ENCODE results near the gene UMAD1. TPM values are rescaled to one million over a fixed set of nuclear protein-coding genes. Genes with fewer than 3 reads are reported as not detected.

Gene UMAD1
- total and polyA plus RNA-seq, 12 donors, result 7.4 to 77.4 (median 24.4) TPM

DNA sequence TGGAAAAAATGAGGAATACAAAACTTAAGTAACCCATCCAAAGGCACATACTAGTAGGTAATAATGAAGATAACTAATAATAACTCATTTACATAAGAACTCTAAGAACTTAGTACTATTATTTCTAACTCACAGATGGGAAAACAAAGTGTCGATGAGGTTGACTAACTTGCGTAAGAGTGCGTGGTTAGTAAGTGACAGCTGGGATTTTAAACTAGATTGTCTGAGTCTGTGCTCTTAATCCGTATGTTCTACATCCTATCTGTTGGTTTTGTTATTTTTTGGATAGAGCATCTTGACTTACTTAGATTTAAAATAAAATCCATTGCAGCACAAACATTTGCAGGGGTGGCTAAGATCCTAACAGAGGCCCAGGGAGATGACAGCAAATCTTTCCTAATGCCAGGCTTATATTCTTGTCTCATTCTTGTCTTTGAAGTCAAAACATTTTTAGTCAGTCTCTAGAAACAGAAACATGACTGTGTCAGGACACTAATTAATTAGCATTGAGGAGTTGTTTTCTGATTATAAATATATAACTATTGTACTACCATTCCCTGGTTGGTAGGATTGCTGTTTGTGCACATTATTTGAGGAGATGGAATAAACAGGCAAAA is 66.1 kb downstream of the UMAD1 start:
- peaks cover 0 to 6% of the 10 kb centered on the region in 2 donors for H3K4me1 ChIP-seq (replicated peaks in 1 of 2)
- TF ChIP-seq, protein P1, sequence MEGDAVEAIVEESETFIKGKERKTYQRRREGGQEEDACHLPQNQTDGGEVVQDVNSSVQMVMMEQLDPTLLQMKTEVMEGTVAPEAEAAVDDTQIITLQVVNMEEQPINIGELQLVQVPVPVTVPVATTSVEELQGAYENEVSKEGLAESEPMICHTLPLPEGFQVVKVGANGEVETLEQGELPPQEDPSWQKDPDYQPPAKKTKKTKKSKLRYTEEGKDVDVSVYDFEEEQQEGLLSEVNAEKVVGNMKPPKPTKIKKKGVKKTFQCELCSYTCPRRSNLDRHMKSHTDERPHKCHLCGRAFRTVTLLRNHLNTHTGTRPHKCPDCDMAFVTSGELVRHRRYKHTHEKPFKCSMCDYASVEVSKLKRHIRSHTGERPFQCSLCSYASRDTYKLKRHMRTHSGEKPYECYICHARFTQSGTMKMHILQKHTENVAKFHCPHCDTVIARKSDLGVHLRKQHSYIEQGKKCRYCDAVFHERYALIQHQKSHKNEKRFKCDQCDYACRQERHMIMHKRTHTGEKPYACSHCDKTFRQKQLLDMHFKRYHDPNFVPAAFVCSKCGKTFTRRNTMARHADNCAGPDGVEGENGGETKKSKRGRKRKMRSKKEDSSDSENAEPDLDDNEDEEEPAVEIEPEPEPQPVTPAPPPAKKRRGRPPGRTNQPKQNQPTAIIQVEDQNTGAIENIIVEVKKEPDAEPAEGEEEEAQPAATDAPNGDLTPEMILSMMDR (IDR thresholded peaks at IDR 0.05), result no peak
- TF ChIP-seq POLR2A (IDR thresholded peaks at IDR 0.05), result no peak
- no peaks in the 10 kb centered on the region for H3K27me3 ChIP-seq
- intact Hi-C loops (cut with DNase I), result no loop called here
- no peak overlapping the region for H3K27ac ChIP-seq
- no peak for DNase-seq
- 86 to 94% (median 89%) methylated on average over 4 of the region's 4 CpGs for WGBS, 4 donors
- no peaks in the 10 kb centered on the region for H3K36me3 ChIP-seq (replicated peaks in 1 of 2)
- H3K4me3 ChIP-seq, result no peak overlapping the region
- H3K9me3 ChIP-seq (replicated peaks in 1 of 3), result no peaks in the 10 kb centered on the region

DNA sequence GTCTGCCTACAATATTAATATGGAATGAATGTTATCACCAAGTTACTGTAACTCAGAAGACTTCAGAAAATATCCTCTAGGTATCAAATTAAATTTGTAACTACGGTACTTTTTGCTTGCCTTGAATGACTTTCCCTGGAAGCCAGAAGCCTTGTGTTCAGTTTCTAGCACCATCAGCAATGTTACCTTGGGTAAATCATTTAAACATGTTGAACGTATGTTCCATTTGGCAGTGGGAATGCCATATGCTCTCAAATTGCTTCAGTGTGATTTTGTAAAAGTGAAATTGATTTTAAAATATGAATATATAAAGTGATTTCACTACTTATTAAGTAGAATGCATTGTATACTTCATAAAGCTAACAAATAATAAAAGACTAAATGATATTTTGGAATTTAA is 66.7 kb downstream of the UMAD1 start:
- intact Hi-C loops (cut with DNase I), result no loop called here
- Histone ChIP-seq H3K27me3 (no peaks in the 10 kb centered on the region), H3K4me3 (no peak overlapping the region), H3K27ac (no peak overlapping the region), H3K4me1 (replicated peaks in 1 of 2) (peaks cover 0 to 5% of the 10 kb centered on the region in 2 donors), H3K9me3 (replicated peaks in 1 of 3) (no peaks in the 10 kb centered on the region), H3K36me3 (replicated peaks in 1 of 2) (no peaks in the 10 kb centered on the region)
- DNase-seq, result no peak
- WGBS, 4 donors, result 87 to 98% (median 92%) methylated on average over 2 of the region's 2 CpGs
- TF ChIP-seq, protein P1 (IDR thresholded peaks at IDR 0.05), result no peak
- no peak for TF ChIP-seq POLR2A (IDR thresholded peaks at IDR 0.05)

DNA sequence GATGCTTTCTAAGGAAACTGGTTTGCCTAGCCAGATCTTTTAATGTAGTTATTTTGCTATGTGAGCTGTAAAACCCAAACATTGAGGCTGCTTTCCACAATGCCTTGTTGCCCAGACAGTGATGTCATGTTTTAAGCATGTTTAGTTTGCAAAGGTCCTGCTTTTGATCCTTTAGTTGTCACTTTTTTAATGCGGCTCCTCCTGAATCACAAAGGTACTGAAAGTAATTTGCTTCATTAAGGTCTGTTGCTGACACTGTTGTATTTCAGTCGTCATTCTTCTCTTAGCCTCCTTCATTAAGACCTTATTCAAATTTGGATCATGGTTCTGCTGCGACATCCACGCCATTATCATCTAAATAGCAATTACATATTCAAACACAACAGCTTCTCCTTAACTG is 67.3 kb downstream of the UMAD1 start:
- DNase-seq, result no peak
- H3K36me3 ChIP-seq (replicated peaks in 1 of 2), result no peaks in the 10 kb centered on the region
- H3K27ac ChIP-seq, result no peak overlapping the region
- no peak overlapping the region for H3K4me3 ChIP-seq
- no peaks in the 10 kb centered on the region for H3K9me3 ChIP-seq (replicated peaks in 1 of 3)
- H3K27me3 ChIP-seq, result no peaks in the 10 kb centered on the region
- intact Hi-C loops (cut with DNase I), result no loop called here
- WGBS, 4 donors, result 85 to 96% (median 90%) methylated on average over 4 of the region's 4 CpGs
- peaks cover 0 to 5% of the 10 kb centered on the region in 2 donors for H3K4me1 ChIP-seq (replicated peaks in 1 of 2)
- TF ChIP-seq, protein P1 (IDR thresholded peaks at IDR 0.05), result no peak
- no peak for TF ChIP-seq POLR2A (IDR thresholded peaks at IDR 0.05)

DNA sequence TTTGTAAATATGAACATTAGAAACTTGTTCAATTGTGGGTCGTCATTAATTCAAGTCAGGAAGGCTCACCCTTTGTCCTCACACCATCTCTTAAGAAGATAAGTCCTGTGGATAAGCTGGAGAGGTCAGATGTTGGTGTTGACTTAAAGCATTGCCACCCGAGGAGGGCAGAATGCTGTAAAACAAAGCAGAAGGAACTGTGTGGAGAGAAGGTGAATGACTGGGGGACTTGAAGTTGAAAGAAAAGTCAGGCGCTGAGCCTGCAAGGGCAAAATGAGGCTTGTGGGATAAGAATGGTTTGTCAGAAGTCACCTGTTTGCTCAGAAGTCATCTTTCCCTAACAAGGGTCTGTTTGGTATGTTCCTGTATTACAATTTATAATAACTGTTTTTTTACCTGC is 68.7 kb downstream of the UMAD1 start:
- H3K36me3 ChIP-seq (replicated peaks in 1 of 2), result no peaks in the 10 kb centered on the region
- no peak overlapping the region for H3K4me3 ChIP-seq
- no peak for DNase-seq
- peaks cover 0 to 5% of the 10 kb centered on the region in 2 donors for H3K4me1 ChIP-seq (replicated peaks in 1 of 2)
- WGBS, 4 donors, result 73 to 83% (median 75%) methylated on average over 3 of the region's 3 CpGs
- intact Hi-C loops (cut with DNase I), result no loop called here
- no peaks in the 10 kb centered on the region for H3K27me3 ChIP-seq
- no peak overlapping the region for H3K27ac ChIP-seq
- no peaks in the 10 kb centered on the region for H3K9me3 ChIP-seq (replicated peaks in 1 of 3)
- no peak for TF ChIP-seq POLR2A (IDR thresholded peaks at IDR 0.05)
- TF ChIP-seq, protein P1 (IDR thresholded peaks at IDR 0.05), result no peak
